ENCODE data around the gene PIN1. TPM values are rescaled to one million over a fixed set of nuclear protein-coding genes. Genes with fewer than 3 reads are reported as not detected.
"Not testable (repeated sequence)": the region's sequence is repeated elsewhere in the genome, so short reads cannot be mapped to it uniquely, and the experiment has no call there.

Gene PIN1
- total RNA-seq, 2 experiments from 2014 or later, result 114 to 117 TPM

- H3K4me1 Mint-ChIP-seq (ENCODE audit: low read depth), result peaks cover 37% of the 10 kb centered on the region
- POLR2A ChIA-PET, result interaction anchor here (0.6 to 2.0 kb wide), 9 partner anchors 8 to 384 kb away, joined by 3 to 17 read pairs (median 5); partner anchors contain the start of genes PIN1, UBL5, ZNF266 and ZNF846
- H3K27ac Mint-ChIP-seq, result peak overlapping the region; percentile 97
- peaks cover 40% of the 10 kb centered on the region for H3K36me3 Mint-ChIP-seq (ENCODE audit: low read depth)
- DNase-seq (no peak), ATAC-seq (no peak)
- CTCF ChIA-PET, result no interaction called here
- peak overlapping the region; percentile 92 for H3K4me3 Mint-ChIP-seq
- no peaks in the 10 kb centered on the region for H3K27me3 Mint-ChIP-seq (ENCODE audit: low read depth)
- peaks cover 14% of the 10 kb centered on the region for H3K9me3 Mint-ChIP-seq (ENCODE audit: insufficient read depth)
Measured at GRCh38 chr19:9819596-9819909, 15.6 kb upstream of the PIN1 start.

- CTCF ChIA-PET; ATAC-seq; H3K9me3 Mint-ChIP-seq (ENCODE audit: insufficient read depth); H3K27me3 Mint-ChIP-seq (ENCODE audit: low read depth); POLR2A ChIA-PET; DNase-seq: not testable (repeated sequence)
- Mint-ChIP-seq H3K4me1 (ENCODE audit: low read depth) (peaks cover 34% of the 10 kb centered on the region), H3K36me3 (ENCODE audit: low read depth) (peaks cover 35% of the 10 kb centered on the region), H3K27ac (peak overlapping the region; percentile 97), H3K4me3 (peak overlapping the region; percentile 92)
Measured at GRCh38 chr19:9820034-9820433, 15.1 kb upstream of the PIN1 start.

GRCh38 chr19:9823816-9824215 lies 11.3 kb upstream of the PIN1 start:
- H3K27me3 Mint-ChIP-seq (ENCODE audit: low read depth), result no peaks in the 10 kb centered on the region
- H3K27ac Mint-ChIP-seq, result no peak overlapping the region
- no peaks in the 10 kb centered on the region for H3K9me3 Mint-ChIP-seq (ENCODE audit: insufficient read depth)
- peaks cover 21% of the 10 kb centered on the region for H3K36me3 Mint-ChIP-seq (ENCODE audit: low read depth)
- ATAC-seq (no peak), DNase-seq (no peak)
- CTCF ChIA-PET, result no interaction called here
- peaks cover 31% of the 10 kb centered on the region for H3K4me1 Mint-ChIP-seq (ENCODE audit: low read depth)
- POLR2A ChIA-PET, result interaction anchor here (0.6 kb wide), 1 partner anchor 684 kb away, joined by 3 read pairs; the partner anchor contains the start of gene ZNF317
- no peak overlapping the region for H3K4me3 Mint-ChIP-seq

DNA sequence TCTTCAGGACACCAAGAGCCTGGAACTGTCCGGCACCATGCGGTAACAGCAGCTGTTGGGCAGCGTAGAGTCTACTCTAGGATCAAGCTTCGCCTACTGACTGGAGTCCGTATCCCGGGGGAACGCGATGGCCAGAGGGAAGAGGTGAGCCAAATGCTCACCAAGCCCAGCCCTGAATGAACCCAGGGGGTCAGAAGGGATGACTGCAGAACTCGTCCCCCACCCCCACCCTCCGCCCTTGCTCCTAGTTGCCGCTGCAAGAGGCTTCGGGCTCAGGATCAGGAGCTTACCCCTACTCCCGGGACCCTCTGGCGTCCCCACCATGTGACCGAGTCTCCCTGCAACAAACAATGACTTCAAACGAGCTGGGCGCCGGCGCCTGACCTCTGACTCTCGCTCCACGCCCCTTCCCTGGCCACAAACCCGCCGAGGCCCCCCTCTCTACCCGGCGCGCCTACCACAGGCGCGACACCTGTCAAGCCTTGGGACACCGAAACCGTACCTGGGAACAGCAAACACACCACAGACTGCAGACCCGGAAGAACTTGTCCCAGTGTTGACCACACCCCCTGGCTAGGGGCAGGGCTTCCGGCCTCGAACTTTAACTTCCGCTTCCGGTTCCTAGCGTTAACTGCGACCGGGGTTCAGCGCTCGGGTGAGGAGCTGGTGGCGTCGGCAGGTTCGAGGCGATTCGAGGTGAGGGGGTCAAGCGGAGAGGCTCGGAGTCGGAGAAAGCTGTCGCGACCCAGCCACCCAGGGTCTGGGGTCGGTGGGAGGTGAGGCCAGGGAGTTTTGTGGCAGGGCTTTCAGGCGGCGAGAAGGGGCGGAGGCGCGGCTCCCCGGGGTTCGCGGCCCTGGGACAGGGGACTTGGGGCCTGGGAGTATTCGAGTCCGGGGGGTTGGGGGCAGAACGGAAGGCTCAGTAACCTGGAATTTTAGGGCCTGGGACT lies 7.6 kb upstream of the PIN1 start, which contains the start of gene UBL5:
Gene UBL5 (plus strand): TSS at position 630 of the 950 bp plus-strand sequence. CDS start 420 bp downstream, outside the sequence.
- ATAC-seq (peak; percentile 93), DNase-seq (peak; percentile 94)
- CTCF ChIA-PET, result interaction anchor here (1.0 to 1.2 kb wide), 2 partner anchors 9 to 200 kb away, joined by 4 read pairs; no protein-coding TSS in a partner anchor
- Mint-ChIP-seq H3K36me3 (ENCODE audit: low read depth) (peaks cover 36% of the 10 kb centered on the region), H3K27ac (peak within 1 kb of the TSS; percentile 97), H3K9me3 (ENCODE audit: insufficient read depth) (no peaks in the 10 kb centered on the region), H3K27me3 (ENCODE audit: low read depth) (no peaks in the 10 kb centered on the region), H3K4me3 (peak within 1 kb of the TSS; percentile 98), H3K4me1 (ENCODE audit: low read depth) (peaks cover 31% of the 10 kb centered on the region)
- POLR2A ChIA-PET, result interaction anchor here (0.6 to 2.3 kb wide), 12 partner anchors 9 to 517 kb away, joined by 3 to 17 read pairs (median 5); partner anchors contain the start of genes FBXL12, ZNF121, ZNF266 and ZNF846

DNA sequence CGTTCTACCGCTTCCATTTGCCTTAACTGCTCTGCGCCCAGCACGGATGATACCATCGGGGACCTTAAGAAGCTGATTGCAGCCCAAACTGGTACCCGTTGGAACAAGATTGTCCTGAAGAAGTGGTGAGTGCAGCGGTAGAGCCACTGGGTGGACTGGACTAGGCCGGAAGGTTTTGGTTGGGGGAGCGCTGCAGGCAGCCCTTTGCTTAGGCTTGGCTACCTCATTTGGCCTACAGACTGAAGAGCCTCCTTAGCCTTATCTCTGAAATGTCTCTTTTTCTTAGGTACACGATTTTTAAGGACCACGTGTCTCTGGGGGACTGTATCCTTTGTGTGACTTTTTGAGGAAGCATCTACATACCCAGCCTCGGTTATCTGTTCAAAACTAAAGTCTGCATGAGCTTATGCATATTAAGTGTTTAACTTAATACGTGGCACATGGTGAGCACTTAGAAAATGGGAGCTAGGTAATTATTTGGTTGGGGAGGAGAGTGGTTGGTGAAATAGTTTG lies 6.5 kb upstream of the PIN1 start:
- no peak for ATAC-seq
- H3K27me3 Mint-ChIP-seq (ENCODE audit: low read depth), result no peaks in the 10 kb centered on the region
- H3K9me3 Mint-ChIP-seq (ENCODE audit: insufficient read depth), result no peaks in the 10 kb centered on the region
- peaks cover 27% of the 10 kb centered on the region for H3K4me1 Mint-ChIP-seq (ENCODE audit: low read depth)
- no peak for DNase-seq
- peak overlapping the region; percentile 98 for H3K4me3 Mint-ChIP-seq
- POLR2A ChIA-PET, result interaction anchor here (0.6 to 2.3 kb wide), 7 partner anchors 9 to 393 kb away, joined by 3 to 17 read pairs (median 5); partner anchors contain the start of genes FBXL12, ZNF121 and ZNF266
- peaks cover 32% of the 10 kb centered on the region for H3K36me3 Mint-ChIP-seq (ENCODE audit: low read depth)
- H3K27ac Mint-ChIP-seq, result peak overlapping the region; percentile 97
- CTCF ChIA-PET, result interaction anchor here (1.2 kb wide), 1 partner anchor 35 kb away, joined by 3 read pairs; no protein-coding TSS in a partner anchor

- H3K4me3 Mint-ChIP-seq, result peak overlapping the region; percentile 84
- CTCF ChIA-PET, result interaction anchor here (1.4 to 2.4 kb wide), 3 partner anchors 12 to 32 kb away, joined by 3 to 10 read pairs (median 4); no protein-coding TSS in a partner anchor
- H3K36me3 Mint-ChIP-seq (ENCODE audit: low read depth), result peaks cover 22% of the 10 kb centered on the region
- POLR2A ChIA-PET, result interaction anchor here (1.3 to 1.7 kb wide), 2 partner anchors 15 to 25 kb away, joined by 3 to 4 read pairs; partner anchors contain the start of gene FBXL12
- peaks cover 30% of the 10 kb centered on the region for H3K4me1 Mint-ChIP-seq (ENCODE audit: low read depth)
- DNase-seq (no peak), ATAC-seq (no peak)
- H3K27me3 Mint-ChIP-seq (ENCODE audit: low read depth), result no peaks in the 10 kb centered on the region
- H3K9me3 Mint-ChIP-seq (ENCODE audit: insufficient read depth), result no peaks in the 10 kb centered on the region
- H3K27ac Mint-ChIP-seq, result peak overlapping the region; percentile 89
Measured at GRCh38 chr19:9834307-9834725, 802 bp upstream of the PIN1 start.

- DNase-seq (no peak), ATAC-seq (peak; percentile 1)
- POLR2A ChIA-PET, result interaction anchor here (1.7 kb wide), 1 partner anchor 24 kb away, joined by 4 read pairs; no protein-coding TSS in a partner anchor
- Mint-ChIP-seq H3K27ac (peak overlapping the region; percentile 79), H3K27me3 (ENCODE audit: low read depth) (no peaks in the 10 kb centered on the region), H3K4me3 (peak overlapping the region; percentile 84), H3K9me3 (ENCODE audit: insufficient read depth) (no peaks in the 10 kb centered on the region), H3K36me3 (ENCODE audit: low read depth) (peaks cover 22% of the 10 kb centered on the region), H3K4me1 (ENCODE audit: low read depth) (peaks cover 23% of the 10 kb centered on the region)
- CTCF ChIA-PET, result interaction anchor here (0.9 to 2.4 kb wide), 7 partner anchors 11 to 96 kb away, joined by 3 to 10 read pairs (median 4); partner anchors contain the start of gene ZNF846
Measured at GRCh38 chr19:9835507-9835949, 410 bp downstream of the PIN1 start.

DNA sequence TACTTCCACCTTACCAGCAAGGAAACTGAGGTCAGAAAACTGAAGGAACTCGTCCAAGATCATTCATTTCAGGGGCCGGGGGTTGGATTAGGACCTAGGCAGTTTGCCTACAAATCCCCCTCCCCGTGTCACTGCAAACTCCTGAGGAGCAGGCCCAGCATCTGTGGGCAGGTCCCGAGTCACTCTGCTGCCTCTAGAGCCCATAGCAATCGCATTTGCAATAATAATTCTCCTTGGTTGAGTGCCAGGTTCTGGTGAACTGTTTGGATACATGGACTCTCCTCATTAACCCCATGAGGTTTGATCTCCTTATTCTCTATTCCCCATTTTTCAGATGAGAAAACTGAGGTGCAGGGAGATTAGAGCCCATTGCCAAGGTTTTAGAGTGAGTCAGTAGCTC lies 903 bp downstream of the PIN1 start:
- Mint-ChIP-seq H3K27me3 (ENCODE audit: low read depth) (no peaks in the 10 kb centered on the region), H3K9me3 (ENCODE audit: insufficient read depth) (no peaks in the 10 kb centered on the region), H3K4me1 (ENCODE audit: low read depth) (peaks cover 23% of the 10 kb centered on the region), H3K4me3 (peak overlapping the region; percentile 84), H3K36me3 (ENCODE audit: low read depth) (peaks cover 23% of the 10 kb centered on the region), H3K27ac (peak overlapping the region; percentile 79)
- ChIA-PET POLR2A (interaction anchor here (2.5 kb wide), 1 partner anchor 8 kb away, joined by 12 read pairs; the partner anchor contains the start of gene UBL5), CTCF (interaction anchor here (0.8 to 2.4 kb wide), 5 partner anchors 8 to 28 kb away, joined by 3 to 10 read pairs (median 4); partner anchors contain the start of gene UBL5)
- ATAC-seq (no peak), DNase-seq (no peak)

- POLR2A ChIA-PET, result interaction anchor here (0.8 to 2.5 kb wide), 2 partner anchors 11 to 13 kb away, joined by 3 to 12 read pairs; partner anchors contain the start of gene UBL5
- H3K4me3 Mint-ChIP-seq, result no peak overlapping the region
- no peak for DNase-seq
- CTCF ChIA-PET, result no interaction called here
- peaks cover 23% of the 10 kb centered on the region for H3K4me1 Mint-ChIP-seq (ENCODE audit: low read depth)
- no peak overlapping the region for H3K27ac Mint-ChIP-seq
- no peaks in the 10 kb centered on the region for H3K9me3 Mint-ChIP-seq (ENCODE audit: insufficient read depth)
- no peak for ATAC-seq
- no peaks in the 10 kb centered on the region for H3K27me3 Mint-ChIP-seq (ENCODE audit: low read depth)
- H3K36me3 Mint-ChIP-seq (ENCODE audit: low read depth), result peaks cover 44% of the 10 kb centered on the region
Measured at GRCh38 chr19:9838324-9838723, 3.2 kb downstream of the PIN1 start.

DNA sequence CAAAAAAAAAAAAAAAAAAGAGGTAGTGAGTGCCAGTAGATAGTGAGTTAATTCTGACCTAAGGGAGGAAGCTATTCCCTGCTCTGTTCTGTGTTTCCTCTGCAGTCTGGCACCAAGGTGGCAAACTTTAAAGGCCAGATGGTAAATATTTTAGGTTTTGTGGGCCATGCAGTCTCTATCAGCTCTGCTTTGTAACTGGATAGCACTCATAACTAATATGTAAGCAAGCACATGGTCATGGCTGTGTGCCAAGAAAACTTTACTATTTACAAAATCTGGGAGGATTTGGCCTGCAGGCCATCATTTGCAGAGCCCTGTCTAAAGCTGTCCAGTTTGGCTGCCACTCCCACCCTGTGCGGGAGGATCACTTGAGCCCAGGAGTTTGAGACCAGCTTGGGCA lies 4.3 kb downstream of the PIN1 start:
- Mint-ChIP-seq H3K36me3 (ENCODE audit: low read depth) (peaks cover 53% of the 10 kb centered on the region), H3K4me1 (ENCODE audit: low read depth) (peaks cover 18% of the 10 kb centered on the region), H3K4me3 (no peak overlapping the region), H3K27me3 (ENCODE audit: low read depth) (no peaks in the 10 kb centered on the region), H3K27ac (no peak overlapping the region), H3K9me3 (ENCODE audit: insufficient read depth) (no peaks in the 10 kb centered on the region)
- ATAC-seq (no peak), DNase-seq (no peak)
- ChIA-PET CTCF (no interaction called here), POLR2A (interaction anchor here (0.8 kb wide), 2 partner anchors 13 to 18 kb away, joined by 3 read pairs; no protein-coding TSS in a partner anchor)

DNA sequence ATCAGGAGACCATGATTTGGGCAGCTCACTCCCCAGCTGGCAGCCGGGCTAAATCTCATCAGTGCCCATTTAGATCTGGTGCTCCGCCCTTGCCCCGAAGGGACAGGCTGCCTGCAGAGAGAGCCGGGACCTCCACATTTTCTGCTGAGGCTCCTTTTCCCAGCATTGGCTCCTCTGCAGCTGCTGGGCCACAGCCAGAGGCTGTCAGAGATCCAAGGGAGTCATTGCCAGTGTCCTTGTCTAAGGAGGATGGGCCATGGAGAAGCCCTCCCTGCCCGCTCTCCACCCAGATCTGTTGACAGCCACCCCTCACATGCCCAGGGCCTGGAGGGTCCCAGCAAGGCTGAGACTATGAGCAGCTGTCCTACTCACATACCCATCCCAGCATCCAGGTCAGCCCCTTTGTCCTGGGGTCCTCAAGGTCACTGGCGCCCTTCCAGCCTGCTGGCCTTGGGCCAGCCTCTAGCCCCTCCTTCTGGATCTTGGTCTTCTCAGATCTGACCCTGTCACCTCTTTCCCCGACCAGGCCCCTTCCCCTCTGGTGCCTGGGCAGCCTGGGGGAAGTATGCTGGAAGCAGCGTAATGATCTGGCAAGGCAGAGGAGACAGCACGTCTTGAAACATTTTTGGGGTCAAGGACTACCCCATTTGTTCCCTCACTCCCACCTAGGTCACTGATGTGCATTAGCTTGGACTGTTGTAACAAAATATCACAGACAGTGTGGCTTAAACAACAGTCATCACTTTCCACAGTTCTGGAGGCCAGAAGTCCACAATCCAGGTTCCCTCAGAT lies 7.9 kb downstream of the PIN1 start:
- H3K4me1 Mint-ChIP-seq (ENCODE audit: low read depth), result peaks cover 18% of the 10 kb centered on the region
- H3K27ac Mint-ChIP-seq, result no peak overlapping the region
- CTCF ChIA-PET, result no interaction called here

More for the DNA sequence above, 7.9 kb downstream of the PIN1 start:
- ATAC-seq (no peak), DNase-seq (no peak)
- Mint-ChIP-seq H3K4me3 (no peak overlapping the region), H3K27me3 (ENCODE audit: low read depth) (no peaks in the 10 kb centered on the region), H3K9me3 (ENCODE audit: insufficient read depth) (no peaks in the 10 kb centered on the region), H3K36me3 (ENCODE audit: low read depth) (peaks cover 65% of the 10 kb centered on the region)
- POLR2A ChIA-PET, result no interaction called here

Measured in activated CD8-positive, alpha-beta T cell treated with anti-CD3 and anti-CD28 coated beads, Interleukin-2, amount 10 ng/mL, durations not matched to agents 7 days and 5 days (primary cell).